AG09319 (cell line): ENCODE data around the gene ME1.
"Not testable (repeated sequence)": the region's sequence is repeated elsewhere in the genome, so short reads cannot be mapped to it uniquely, and the experiment has no call there.

Experiments
- DNase-seq: peaks from one replicate; pipeline ENCODE4 v3.0.0-alpha.2; 2010; ENCODE audit warnings: low read depth; ENCODE audit errors: extremely low read depth
- TF ChIP-seq, protein P1 (sequence below): IDR thresholded peaks from 2 replicates; pipeline ENCODE4 v1.5.1; 2011; ENCODE audit warnings: low read depth, mild to moderate bottlenecking, inconsistent platforms, low read length, moderate library complexity

The ME1 gene

GRCh38 chr6:83354747-83355146 is 76.1 kb downstream of the ME1 start:
- no peak for DNase-seq
- TF ChIP-seq, protein P1, sequence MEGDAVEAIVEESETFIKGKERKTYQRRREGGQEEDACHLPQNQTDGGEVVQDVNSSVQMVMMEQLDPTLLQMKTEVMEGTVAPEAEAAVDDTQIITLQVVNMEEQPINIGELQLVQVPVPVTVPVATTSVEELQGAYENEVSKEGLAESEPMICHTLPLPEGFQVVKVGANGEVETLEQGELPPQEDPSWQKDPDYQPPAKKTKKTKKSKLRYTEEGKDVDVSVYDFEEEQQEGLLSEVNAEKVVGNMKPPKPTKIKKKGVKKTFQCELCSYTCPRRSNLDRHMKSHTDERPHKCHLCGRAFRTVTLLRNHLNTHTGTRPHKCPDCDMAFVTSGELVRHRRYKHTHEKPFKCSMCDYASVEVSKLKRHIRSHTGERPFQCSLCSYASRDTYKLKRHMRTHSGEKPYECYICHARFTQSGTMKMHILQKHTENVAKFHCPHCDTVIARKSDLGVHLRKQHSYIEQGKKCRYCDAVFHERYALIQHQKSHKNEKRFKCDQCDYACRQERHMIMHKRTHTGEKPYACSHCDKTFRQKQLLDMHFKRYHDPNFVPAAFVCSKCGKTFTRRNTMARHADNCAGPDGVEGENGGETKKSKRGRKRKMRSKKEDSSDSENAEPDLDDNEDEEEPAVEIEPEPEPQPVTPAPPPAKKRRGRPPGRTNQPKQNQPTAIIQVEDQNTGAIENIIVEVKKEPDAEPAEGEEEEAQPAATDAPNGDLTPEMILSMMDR, result no peak

GRCh38 chr6:83352424-83353061 is 78.3 kb downstream of the ME1 start:
- TF ChIP-seq, protein P1, result no peak
- no peak for DNase-seq

- TF ChIP-seq, protein P1, result no peak
- no peak for DNase-seq
Measured at GRCh38 chr6:83343121-83343520, 87.7 kb downstream of the ME1 start.

- DNase-seq, result no peak
- TF ChIP-seq, protein P1, result no peak
Measured at GRCh38 chr6:83341765-83342164, 89.1 kb downstream of the ME1 start.

DNA sequence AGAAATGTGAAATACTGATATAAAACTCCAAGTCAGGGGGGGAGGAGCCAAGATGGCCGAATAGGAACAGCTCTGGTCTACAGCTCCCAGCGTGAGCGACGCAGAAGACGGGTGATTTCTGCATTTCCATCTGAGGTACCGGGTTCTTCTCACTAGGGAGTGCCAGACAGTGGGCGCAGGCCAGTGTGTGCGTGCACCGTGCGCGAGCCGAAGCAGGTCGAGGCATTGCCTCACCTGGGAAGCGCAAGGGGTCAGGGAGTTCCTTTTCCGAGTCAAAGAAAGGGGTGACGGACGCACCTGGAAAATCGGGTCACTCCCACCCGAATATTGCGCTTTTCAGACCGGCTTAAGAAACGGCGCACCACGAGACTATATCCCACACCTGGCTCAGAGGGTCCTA is 96.9 kb downstream of the ME1 start:
- not testable (repeated sequence) for DNase-seq

- DNase-seq, result no peak
- TF ChIP-seq, protein P1, result no peak
Measured at GRCh38 chr6:83333500-83333899, 97.4 kb downstream of the ME1 start.

GRCh38 chr6:83314693-83315092 is 116.2 kb downstream of the ME1 start:
- DNase-seq, result no peak
- TF ChIP-seq, protein P1, result no peak

DNA sequence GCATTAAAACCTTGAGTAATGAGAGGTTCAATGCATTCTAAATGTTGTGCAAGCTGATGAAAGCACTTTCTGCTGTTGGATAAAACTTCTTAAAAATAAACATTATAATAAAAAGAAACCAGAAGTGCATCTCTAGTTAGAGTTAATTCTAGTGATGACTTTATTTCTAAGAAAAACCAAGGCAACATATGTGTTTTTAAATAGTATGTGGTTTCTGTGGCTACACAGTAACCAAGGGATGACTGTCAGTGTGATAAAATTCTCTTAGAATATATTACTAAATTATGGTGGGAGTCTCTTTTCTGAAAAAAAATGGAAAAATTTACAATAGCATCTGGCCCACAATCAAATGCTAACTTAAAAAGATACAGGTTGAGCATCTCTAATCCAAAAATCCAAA is 117.0 kb downstream of the ME1 start:
- no peak for DNase-seq
- TF ChIP-seq, protein P1, result no peak
